HG02870 (cell line): ENCODE measurements around the gene PCDHGA1.
"Not testable (repeated sequence)": the region's sequence is repeated elsewhere in the genome, so short reads cannot be mapped to it uniquely, and the experiment has no call there.

ENCODE experiments used
- ATAC-seq: cut with Tn5 transposase; IDR thresholded peaks from one replicate; pipeline ENCODE4 v1.9.1; 2021; ENCODE audit warnings: mild to moderate bottlenecking, moderate library complexity; ENCODE audit not compliant: unreplicated experiment

PCDHGA1 gene

DNA sequence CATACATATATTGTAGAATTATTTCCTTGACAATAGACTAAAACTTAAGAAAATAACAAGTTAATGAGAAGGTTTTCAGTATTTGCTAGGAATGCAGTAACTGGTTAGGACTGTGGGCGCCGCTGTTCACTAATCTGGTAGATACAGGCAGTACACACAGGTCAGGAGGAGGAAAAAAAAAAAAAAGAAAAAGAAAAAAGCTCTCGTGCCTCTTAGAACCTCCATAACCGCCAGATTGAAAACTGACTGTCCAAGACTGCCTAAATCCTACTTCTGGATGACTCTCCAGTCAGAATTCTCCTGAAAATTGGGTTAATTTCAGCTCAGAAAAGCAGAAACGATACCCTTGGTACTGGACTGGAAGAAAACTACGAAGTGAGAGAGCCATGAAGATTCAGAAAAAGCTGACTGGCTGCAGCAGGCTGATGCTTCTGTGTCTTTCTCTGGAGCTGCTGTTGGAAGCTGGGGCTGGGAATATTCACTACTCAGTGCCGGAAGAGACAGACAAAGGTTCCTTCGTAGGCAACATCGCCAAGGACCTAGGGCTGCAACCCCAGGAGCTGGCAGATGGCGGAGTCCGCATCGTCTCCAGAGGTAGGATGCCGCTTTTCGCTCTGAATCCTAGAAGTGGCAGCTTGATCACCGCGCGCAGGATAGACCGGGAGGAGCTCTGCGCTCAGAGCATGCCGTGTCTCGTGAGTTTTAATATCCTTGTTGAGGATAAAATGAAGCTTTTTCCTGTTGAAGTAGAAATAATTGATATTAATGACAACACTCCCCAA is at the start of gene PCDHGA1:
TSS of gene PCDHGA1 (plus strand) at position 216 of the 782 bp plus-strand sequence.
- ATAC-seq, result peak; percentile 53

DNA sequence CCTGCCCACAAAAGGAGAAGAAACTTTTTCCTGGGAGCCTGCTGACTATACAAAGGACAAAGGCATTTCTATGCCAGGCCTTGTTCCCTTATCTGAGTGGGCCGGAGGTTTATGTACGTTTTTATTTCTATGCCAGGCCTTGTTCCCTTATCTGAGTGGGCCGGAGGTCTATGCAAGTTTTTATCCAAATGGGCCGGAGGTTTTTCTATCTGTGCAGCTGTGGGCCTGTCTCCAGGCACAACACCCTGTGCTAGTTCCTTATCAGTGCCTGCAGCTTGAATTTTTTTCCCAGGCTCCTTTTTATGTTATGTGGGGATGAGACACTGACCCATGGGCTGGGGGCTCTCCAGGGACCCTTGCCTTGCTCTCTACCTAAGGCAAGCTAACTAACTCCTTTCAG is 31.9 kb upstream of the PCDHGA1 start:
- ATAC-seq, result no peak

DNA sequence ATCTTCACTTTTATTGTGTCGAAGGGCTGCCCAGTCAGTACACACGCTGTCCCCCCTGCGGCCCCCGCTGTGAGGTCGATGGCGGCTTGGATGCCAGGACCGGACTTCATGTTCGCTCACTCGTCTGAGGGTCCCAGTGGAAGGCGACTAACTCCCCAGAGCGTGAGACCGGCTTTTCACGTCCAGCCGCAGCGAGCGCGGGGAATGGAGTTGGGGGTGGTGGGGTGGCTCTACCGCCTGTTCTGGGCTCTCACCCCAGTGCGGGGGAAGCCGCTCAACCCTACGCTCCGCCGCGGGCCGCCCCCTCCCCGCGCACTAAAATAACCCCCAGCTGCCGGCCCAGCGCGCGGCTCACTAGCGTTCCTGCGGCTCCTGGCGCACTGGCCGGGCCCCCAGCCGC is 26.6 kb upstream of the PCDHGA1 start, which contains the start of gene SLC25A2:
TSS of gene SLC25A2 (minus strand) at position 294 of the 400 bp plus-strand sequence. CDS start at position 110, 184 bp downstream.
- ATAC-seq, result no peak

DNA sequence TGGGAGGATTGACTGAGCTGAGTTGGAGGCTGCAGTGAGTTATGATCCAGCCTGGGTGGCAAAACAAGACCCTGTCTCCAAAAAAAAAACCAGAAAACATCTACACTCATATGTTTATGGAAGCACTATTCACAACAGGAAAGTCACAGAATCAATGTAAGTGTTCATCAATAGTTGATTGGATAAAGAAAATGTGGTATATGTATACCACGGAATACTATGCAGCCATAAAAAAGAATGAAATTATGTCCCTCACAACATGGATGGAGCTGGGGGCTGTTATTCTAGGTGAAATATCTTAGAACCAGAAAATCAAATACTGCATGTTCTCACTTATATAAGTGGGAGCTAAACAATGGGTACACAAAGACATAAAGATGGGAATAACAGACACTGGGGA is 23.7 kb upstream of the PCDHGA1 start:
- no peak for ATAC-seq

DNA sequence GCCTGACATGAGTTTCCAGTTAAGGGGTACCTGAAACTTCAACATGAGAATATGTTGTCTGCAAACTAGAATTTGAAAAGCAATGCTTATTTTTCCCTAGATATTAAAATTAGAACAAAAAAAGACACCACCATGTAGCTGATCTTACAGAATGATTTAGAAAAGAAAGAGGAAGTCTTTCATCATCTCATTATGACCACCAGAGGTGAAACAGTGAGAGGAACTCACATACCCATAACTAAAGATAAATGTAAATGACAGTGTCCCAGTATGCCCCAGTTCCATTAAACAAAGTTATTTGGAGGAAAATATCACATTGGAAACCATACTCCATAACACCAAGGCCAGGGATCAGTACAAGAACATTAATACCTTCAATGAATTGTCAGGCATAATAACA is 16.6 kb upstream of the PCDHGA1 start:
- ATAC-seq, result no peak

GRCh38 chr5:141316963-141317362 is 13.4 kb upstream of the PCDHGA1 start:
- not testable (repeated sequence) for ATAC-seq

GRCh38 chr5:141319202-141319601 is 11.1 kb upstream of the PCDHGA1 start:
- no peak for ATAC-seq

DNA sequence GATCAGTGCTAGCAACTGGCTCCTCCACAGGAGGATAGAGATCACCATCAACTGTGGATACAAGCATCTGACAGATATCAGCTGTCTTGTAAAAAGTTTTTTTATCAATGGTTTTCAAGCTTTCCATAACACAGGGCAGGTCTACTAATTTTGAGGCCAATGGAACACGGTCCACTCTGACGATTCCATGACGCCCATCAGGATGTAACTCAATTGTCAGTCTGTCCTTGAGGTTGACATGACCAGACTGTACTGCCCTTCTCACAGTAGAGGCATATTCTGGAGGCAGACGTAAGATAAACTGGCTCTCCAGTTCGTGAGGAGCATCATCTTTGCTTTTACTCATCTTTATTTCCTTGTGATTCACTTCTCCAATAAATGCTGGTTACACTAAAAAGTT is 10.6 kb upstream of the PCDHGA1 start:
- no peak for ATAC-seq

DNA sequence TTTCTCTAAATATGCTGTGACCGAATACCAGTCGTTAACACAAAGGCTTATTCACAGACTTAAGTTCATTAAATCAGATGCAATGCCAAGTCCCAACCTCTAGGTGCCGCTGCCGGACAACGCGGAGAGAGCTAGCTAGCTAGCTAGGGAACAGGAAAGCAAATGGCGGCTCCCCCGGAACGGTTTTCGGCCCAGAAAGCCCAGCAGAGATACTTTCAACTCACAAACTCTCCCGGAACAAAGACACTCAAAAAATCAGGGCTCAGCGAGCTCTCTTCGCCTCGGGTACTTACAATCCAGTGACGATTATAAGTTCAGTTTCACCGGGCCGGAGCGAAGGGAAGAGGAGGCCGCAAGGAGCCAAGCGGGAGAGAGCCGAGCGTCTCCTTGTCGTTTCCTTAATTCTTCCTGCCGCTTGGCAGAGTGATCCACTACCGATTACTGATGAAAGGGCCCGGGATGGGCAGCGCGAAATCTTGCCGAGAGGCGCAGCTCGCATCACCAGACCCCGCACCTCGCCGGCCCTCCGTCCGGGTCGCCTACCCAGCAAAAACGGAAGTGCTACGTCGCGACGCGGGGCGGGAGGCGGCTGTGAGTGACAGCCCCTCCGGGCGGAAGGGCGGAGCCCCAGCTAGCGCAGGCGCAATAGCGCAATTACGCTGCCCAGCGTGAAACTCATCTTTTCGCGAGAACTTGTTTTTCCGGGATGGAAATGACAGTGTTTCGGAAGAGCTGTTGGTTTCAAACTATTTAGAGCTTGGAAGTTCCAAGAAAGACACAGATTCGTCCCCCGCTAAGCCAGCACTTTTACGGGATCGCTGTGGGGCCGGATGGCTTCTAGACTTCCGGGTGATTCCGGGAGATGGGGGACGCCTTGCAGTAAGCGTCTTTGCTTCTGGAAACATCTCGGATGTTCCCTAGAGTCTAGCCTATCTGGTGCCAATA is 9.8 kb upstream of the PCDHGA1 start, which contains the start of gene TAF7:
TSS of gene TAF7 (minus strand) at position 560 of the 945 bp plus-strand sequence. CDS start 740 bp downstream, outside the sequence.
- ATAC-seq, result peak; percentile 86

DNA sequence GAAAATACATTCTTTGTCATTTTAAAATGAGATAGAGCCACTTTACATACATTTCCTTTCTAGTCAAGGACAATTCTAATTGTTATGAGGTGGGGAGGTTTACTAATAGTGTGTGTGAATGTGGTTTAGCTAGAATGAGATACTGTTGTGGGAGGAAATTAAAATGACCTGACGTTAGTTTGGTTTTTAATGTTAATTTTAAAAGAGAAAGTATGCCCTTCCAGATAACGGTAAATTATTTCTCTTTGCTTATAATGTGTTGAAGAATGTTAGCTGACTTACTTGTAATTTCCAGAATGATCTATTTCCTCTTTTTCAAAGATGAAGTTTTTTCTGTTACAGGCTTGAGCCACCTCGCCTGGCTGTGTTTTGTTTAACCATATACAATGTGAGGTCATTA is 8.1 kb upstream of the PCDHGA1 start:
- no peak for ATAC-seq

GRCh38 chr5:141326088-141326854 is 4.0 kb upstream of the PCDHGA1 start:
- ATAC-seq, result peak; percentile 72

DNA sequence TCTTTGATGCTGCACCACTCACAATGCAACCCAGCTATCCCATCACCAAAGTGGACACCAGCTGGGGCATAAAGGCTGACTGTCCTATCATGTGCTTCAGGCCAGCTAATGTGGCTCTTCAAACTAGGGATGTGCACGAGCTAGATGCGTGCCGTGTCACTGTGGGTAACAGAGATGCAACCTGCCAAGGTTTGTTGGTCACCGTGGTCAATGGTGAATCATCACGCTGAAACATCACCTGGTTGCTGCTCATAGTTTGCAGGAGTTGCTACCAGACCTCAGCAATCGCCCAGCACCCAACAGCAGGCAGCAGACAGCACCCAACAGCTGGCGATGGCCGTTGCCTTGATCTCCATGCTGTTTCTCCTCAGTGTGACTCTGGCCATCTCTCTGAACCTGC is 2.1 kb upstream of the PCDHGA1 start:
- ATAC-seq, result no peak

- ATAC-seq, result not testable (repeated sequence)
Measured at GRCh38 chr5:141332571-141332970, 2.3 kb downstream of the PCDHGA1 start.

DNA sequence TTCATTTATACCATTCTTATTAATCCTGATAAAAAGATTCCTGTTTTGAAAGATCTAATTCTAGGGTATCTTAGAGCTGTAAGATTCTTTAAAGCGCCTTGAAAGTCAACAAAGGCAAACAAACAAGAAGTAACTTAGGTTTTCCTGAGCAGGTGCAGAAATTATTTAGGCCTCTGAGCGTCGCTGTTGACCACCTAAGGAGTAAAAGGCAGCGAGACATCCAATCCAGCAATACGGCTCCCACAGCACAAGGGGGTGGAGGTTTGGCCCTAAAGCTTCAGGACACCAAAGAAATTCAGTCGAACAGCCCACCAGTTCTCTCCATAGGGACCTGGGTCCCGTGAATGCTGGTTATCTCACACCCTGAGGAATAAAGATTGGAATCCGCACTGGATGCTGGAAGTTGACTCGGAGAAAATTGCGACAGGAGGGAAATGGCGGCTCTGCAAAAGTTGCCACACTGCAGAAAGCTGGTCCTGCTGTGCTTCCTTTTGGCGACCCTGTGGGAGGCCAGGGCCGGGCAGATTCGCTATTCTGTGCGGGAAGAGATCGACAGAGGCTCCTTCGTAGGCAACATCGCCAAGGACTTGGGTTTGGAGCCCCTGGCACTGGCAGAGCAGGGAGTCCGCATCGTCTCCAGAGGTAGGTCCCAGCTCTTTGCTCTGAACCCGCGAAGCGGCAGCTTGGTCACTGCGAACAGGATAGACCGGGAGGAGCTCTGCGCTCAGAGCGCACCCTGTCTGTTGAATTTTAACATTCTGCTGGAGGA is 8.4 kb downstream of the PCDHGA1 start, which contains the start of gene PCDHGA2:
TSS of gene PCDHGA2 (plus strand) at position 223 of the 769 bp plus-strand sequence.
- ATAC-seq, result no peak

DNA sequence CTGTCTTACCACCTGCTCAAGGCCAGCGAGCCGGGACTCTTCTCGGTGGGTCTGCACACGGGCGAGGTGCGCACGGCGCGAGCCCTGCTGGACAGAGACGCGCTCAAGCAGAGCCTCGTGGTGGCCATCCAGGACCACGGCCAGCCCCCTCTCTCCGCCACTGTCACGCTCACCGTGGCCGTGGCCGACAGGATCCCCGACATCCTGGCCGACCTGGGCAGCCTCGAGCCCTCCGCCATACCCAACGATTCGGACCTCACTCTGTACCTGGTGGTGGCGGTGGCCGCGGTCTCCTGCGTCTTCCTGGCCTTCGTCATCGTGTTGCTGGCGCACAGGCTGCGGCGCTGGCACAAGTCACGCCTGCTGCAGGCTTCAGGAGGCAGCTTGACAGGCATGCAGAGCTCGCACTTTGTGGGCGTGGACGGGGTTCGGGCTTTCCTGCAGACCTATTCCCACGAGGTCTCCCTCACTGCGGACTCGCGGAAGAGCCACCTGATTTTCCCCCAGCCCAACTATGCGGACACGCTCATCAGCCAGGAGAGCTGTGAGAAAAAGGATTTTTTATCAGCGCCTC is 10.6 kb downstream of the PCDHGA1 start:
- not testable (repeated sequence) for ATAC-seq

- no peak for ATAC-seq
Measured at GRCh38 chr5:141342773-141343172, 12.5 kb downstream of the PCDHGA1 start.

DNA sequence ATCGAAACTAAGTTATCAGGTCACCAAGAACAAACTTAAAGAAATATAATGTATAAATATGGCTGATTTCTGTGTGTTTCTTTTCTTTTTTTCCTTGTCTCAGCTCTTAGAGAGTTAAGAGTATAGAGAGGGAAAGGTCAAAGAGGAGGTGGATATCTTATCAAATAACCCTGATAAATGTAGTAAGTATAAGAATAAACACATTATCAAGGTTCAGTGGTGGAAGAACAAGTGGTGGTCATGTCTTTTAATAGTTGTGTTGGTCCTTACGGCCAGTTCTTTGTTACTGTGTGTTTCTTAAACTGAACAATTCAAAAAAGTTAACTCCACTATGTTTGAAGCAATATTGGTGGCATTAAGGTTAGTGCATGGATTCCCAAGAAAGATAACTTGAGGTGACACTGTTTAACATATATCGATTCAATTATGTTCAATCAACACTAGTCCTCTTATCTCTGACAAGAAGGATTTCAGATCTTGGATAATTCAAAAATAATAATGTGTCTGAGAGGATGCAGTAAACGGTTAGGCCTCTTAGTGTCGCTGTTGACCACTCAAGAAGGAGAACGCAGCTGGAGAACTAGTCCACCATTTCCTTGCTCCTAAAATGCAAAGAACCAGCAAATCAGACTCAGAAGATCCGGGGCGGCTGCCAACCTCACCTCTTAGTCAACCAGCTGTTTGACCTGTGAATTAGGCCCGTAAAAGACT is 13.1 kb downstream of the PCDHGA1 start, which contains the start of gene PCDHGA3:
TSS of gene PCDHGA3 (plus strand) at position 588 of the 711 bp plus-strand sequence. CDS start 205 bp downstream, outside the sequence.
- no peak for ATAC-seq

DNA sequence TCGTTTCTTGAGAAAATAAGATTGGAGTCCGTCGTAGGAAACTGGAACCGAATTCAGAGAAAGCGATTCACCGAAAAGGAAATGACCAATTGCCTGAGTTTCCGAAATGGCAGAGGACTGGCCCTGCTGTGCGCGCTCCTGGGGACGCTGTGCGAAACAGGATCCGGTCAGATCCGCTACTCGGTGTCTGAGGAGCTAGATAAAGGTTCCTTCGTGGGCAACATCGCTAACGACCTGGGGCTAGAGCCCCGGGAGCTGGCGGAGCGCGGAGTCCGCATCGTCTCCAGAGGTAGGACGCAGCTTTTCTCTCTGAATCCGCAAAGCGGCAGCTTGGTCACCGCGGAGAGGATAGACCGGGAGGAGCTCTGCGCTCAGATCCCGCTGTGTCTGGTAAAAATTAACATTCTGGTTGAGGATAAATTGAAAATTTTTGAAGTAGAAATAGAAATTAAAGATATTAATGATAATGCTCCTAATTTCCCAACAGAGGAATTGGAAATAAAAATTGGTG is 13.7 kb downstream of the PCDHGA1 start:
- no peak for ATAC-seq

- ATAC-seq, result no peak
Measured at GRCh38 chr5:141345327-141345726, 15.0 kb downstream of the PCDHGA1 start.
